IPS-20b (cell line): ENCODE results near the gene RSRP1.
"Not testable (repeated sequence)": the region's sequence is repeated elsewhere in the genome, so short reads cannot be mapped to it uniquely, and the experiment has no call there.

Experiments used
- H3K27ac ChIP-seq: one replicate; pipeline ENCODE4 v1.5.1; 2013; ENCODE audit warnings: low read length
- H3K27me3 ChIP-seq: 2 replicates; pipeline ENCODE4 v1.6.1; 2013; ENCODE audit warnings: mild to moderate bottlenecking, low read length, inconsistent platforms; ENCODE audit not compliant: insufficient read depth
- H3K36me3 ChIP-seq: 2 replicates; pipeline ENCODE4 v1.6.1; 2013; ENCODE audit warnings: low read depth, mild to moderate bottlenecking, inconsistent platforms, low read length, moderate library complexity; ENCODE audit not compliant: insufficient read depth
- H3K4me1 ChIP-seq: 2 replicates; pipeline ENCODE4 v1.6.1; 2013; ENCODE audit warnings: mild to moderate bottlenecking, control low read depth, inconsistent platforms, low read length, moderate library complexity; ENCODE audit not compliant: insufficient read depth
- H3K4me3 ChIP-seq: 2 replicates; pipeline ENCODE4 v1.5.1; 2013; ENCODE audit warnings: mild to moderate bottlenecking, low read length, inconsistent platforms
- H3K9ac ChIP-seq: 2 replicates; pipeline ENCODE4 v1.6.1; 2013; ENCODE audit warnings: low read depth, mild to moderate bottlenecking, inconsistent platforms, low read length, moderate library complexity
- H3K9me3 ChIP-seq: 2 replicates; pipeline ENCODE4 v1.6.1; 2013; ENCODE audit warnings: mild to moderate bottlenecking, low read depth, low read length, inconsistent platforms; ENCODE audit not compliant: insufficient read depth

RSRP1 gene

DNA sequence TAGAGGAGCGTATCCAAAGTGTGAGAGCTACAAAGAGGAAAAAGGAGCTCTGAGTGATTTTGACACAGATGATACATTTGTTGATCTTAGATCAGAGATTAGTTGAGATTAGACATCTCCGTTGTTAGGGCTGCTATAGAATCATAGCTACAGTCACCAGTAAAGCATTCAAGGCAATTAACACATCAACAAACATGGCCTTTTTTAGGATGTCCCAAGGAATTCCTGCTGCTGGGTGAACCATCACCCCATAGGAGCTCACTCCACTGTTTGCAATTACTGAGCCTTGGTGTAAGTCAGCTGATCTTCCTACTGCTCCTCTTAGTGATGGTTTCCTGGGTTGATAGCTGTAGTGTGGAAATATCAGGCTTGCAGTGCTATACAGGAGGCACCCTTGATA, 6.7 kb upstream of the RSRP1 start:
- Histone ChIP-seq H3K9ac (no peak overlapping the region), H3K27ac (peak overlapping the region; percentile 69)

GRCh38 chr1:25247829-25248754, 838 bp upstream of the RSRP1 start:
- no peaks in the 10 kb centered on the region for H3K27me3 ChIP-seq
- no peaks in the 10 kb centered on the region; the same call in none of the 2 replicates for H3K4me1 ChIP-seq
- peaks cover 27% of the 10 kb centered on the region for H3K36me3 ChIP-seq
- H3K27ac ChIP-seq: peak overlapping the region; percentile 36
- H3K4me3 ChIP-seq: peak overlapping the region; percentile 84
- no peaks in the 10 kb centered on the region for H3K9me3 ChIP-seq
- H3K9ac ChIP-seq: peak overlapping the region; percentile 66; the same call in 1 of the 2 replicates

More for the DNA sequence above, 6.7 kb upstream of the RSRP1 start:
- no peaks in the 10 kb centered on the region for H3K9me3 ChIP-seq
- H3K4me3 ChIP-seq: no peak overlapping the region
- H3K36me3 ChIP-seq: no peaks in the 10 kb centered on the region
- no peaks in the 10 kb centered on the region for H3K27me3 ChIP-seq
- H3K4me1 ChIP-seq: peaks cover 10% of the 10 kb centered on the region

GRCh38 chr1:25246600-25247023, 642 bp downstream of the RSRP1 start:
- Histone ChIP-seq H3K36me3 (peaks cover 41% of the 10 kb centered on the region), H3K27ac (no peak overlapping the region), H3K9me3 (no peaks in the 10 kb centered on the region), H3K9ac (peak overlapping the region; percentile 80), H3K27me3 (no peaks in the 10 kb centered on the region), H3K4me1 (no peaks in the 10 kb centered on the region; the same call in 1 of the 2 replicates), H3K4me3 (peak overlapping the region; percentile 84)

GRCh38 chr1:25245809-25246599, 1.2 kb downstream of the RSRP1 start:
- Histone ChIP-seq H3K9me3 (no peaks in the 10 kb centered on the region), H3K9ac (peak overlapping the region; percentile 80), H3K4me3 (peak overlapping the region; percentile 84), H3K27ac (no peak overlapping the region), H3K27me3 (no peaks in the 10 kb centered on the region), H3K4me1 (no peaks in the 10 kb centered on the region; the same call in 1 of the 2 replicates), H3K36me3 (peaks cover 41% of the 10 kb centered on the region)

DNA sequence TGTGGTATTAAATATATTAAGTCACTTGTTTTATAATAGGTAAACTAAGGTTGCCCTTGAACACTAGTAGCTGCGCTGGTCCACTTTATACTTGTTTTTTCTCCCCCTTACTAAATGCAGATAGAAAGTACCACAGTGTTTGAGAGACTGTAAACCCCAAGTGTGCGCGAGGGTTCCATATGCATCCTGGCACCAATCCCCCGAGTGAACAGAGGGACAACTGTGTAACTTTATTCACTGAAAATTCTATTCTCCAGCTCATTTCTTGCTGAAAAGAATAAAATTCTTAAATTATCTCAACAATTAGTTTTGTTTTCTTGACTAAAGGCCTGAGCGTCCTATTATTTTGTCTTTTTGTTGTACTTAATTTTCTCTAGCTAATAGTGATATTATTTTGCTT, 1.9 kb downstream of the RSRP1 start:
- no peaks in the 10 kb centered on the region for H3K27me3 ChIP-seq
- H3K4me1 ChIP-seq: no peaks in the 10 kb centered on the region; the same call in 1 of the 2 replicates
- no peaks in the 10 kb centered on the region for H3K9me3 ChIP-seq
- H3K27ac ChIP-seq: no peak overlapping the region
- peaks cover 41% of the 10 kb centered on the region for H3K36me3 ChIP-seq
- H3K4me3 ChIP-seq: peak overlapping the region; percentile 84
- no peak overlapping the region for H3K9ac ChIP-seq

DNA sequence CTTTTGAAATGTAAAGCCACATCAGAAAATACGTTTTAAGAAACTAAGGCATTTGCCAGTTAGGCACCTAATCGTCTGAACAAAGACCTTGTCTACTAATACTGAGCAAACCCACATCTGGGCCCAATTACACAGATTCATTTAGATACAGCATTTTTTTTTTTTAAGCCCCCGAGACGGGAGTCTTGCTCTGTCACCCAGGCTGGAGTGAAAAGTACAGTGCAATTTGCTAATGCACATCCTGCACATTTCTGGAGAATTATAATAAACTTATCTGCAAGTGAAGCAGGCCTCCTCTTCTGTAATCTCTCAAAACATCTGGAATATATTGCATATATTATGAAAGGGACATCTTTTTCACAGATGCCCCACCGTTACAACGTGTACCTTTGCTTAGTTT, 3.3 kb downstream of the RSRP1 start:
- H3K4me1 ChIP-seq: no peaks in the 10 kb centered on the region; the same call in 1 of the 2 replicates
- H3K9ac ChIP-seq: no peak overlapping the region
- H3K4me3 ChIP-seq: no peak overlapping the region
- no peaks in the 10 kb centered on the region for H3K9me3 ChIP-seq
- peaks cover 41% of the 10 kb centered on the region for H3K36me3 ChIP-seq
- H3K27ac ChIP-seq: no peak overlapping the region
- no peaks in the 10 kb centered on the region for H3K27me3 ChIP-seq

- no peaks in the 10 kb centered on the region; the same call in 1 of the 2 replicates for H3K4me1 ChIP-seq
These were observed 7.3 kb downstream of the RSRP1 start for GRCh38 chr1:25239681-25240541.

GRCh38 chr1:25238046-25238445, 9.2 kb downstream of the RSRP1 start:
- Histone ChIP-seq H3K27ac (no peak overlapping the region), H3K4me1 (peaks cover 3% of the 10 kb centered on the region; the same call in 1 of the 2 replicates), H3K27me3 (no peaks in the 10 kb centered on the region)

More at GRCh38 chr1:25239681-25240541, 7.3 kb downstream of the RSRP1 start:
- Histone ChIP-seq H3K9ac (peak overlapping the region; percentile 82; the same call in 1 of the 2 replicates), H3K4me3 (peak overlapping the region; percentile 76), H3K27ac (peak overlapping the region; percentile 13), H3K36me3 (peaks cover 33% of the 10 kb centered on the region), H3K27me3 (no peaks in the 10 kb centered on the region), H3K9me3 (no peaks in the 10 kb centered on the region)

DNA sequence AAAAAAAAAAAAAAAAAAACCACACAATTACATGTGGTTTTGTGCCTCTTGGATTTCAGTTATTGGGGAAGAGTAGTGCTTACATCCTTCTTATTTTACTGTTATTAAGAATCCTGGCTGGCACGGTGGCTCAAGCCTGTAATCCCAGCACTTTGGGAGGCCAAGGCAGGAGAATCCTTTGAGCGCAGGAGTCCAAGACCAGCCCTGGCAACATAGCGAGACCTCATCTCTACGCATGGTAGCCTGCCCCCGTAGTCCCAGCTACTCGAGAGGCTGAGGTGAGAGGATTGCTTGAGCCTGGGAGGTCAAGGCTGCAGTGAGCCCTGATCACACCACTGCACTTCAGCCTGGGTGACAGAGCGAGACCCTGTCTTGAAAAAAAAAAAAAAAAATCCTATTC, 11.0 kb downstream of the RSRP1 start:
- not testable (repeated sequence) for H3K4me3 ChIP-seq, H3K9ac ChIP-seq, H3K36me3 ChIP-seq, H3K27me3 ChIP-seq, H3K27ac ChIP-seq, H3K4me1 ChIP-seq, H3K9me3 ChIP-seq

More at GRCh38 chr1:25238046-25238445, 9.2 kb downstream of the RSRP1 start:
- H3K36me3 ChIP-seq: peaks cover 18% of the 10 kb centered on the region
- H3K9ac ChIP-seq: no peak overlapping the region
- no peaks in the 10 kb centered on the region for H3K9me3 ChIP-seq
- H3K4me3 ChIP-seq: no peak overlapping the region

DNA sequence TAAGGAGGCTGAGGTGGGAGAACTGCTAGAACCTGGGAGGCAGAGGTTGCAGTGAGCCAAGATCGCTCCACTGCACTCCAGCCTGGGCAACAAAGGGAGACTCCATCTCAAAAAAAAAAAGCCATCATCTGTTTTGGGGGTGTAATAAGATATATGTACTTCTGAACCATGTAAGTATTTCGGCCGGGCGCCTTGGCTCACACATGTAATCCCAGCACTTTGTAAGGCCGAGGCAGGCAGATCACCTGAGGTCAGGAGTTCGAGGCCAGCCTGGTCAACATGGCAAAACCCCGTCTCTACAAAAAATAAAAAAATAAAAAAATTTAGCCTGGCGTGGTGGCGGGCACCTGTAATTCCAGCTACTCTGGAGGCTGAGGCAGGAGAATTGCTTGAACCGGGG, 11.8 kb downstream of the RSRP1 start:
- H3K27me3 ChIP-seq, H3K9me3 ChIP-seq, H3K4me3 ChIP-seq, H3K27ac ChIP-seq, H3K4me1 ChIP-seq, H3K9ac ChIP-seq: not testable (repeated sequence)
- peaks cover 11% of the 10 kb centered on the region; the same call in 1 of the 2 replicates for H3K36me3 ChIP-seq
